Kidney epithelial cell (primary cell): Measurements from ENCODE around the gene IGF2R. TPM values are rescaled to one million over a fixed set of nuclear protein-coding genes. Genes with fewer than 3 reads are reported as not detected.

Experiments used
- DNase-seq: peaks from one replicate; pipeline ENCODE4 v3.0.0-alpha.2; 2010; ENCODE audit warnings: low read depth
- H3K27me3 ChIP-seq: 2 replicates; pipeline ENCODE4 v1.6.0; 2011; ENCODE audit warnings: low read length; ENCODE audit not compliant: control insufficient read depth, insufficient read depth
- H3K36me3 ChIP-seq: 2 replicates; pipeline ENCODE4 v1.5.1; 2011; ENCODE audit warnings: low read length; ENCODE audit not compliant: control insufficient read depth, insufficient read depth
- H3K4me3 ChIP-seq: 2 replicates; pipeline ENCODE4 v1.5.1; 2011; ENCODE audit warnings: low read depth, mild to moderate bottlenecking, control low read depth, low read length
- total RNA-seq: library from RNA; depleted of rRNA; stranded (reverse); fragments of >200 nt; gene quantifications from 2 replicates; pipeline ENCODE4 v1.2.3, GENCODE V29; 2015
- TF ChIP-seq, protein P1 (sequence below): IDR thresholded peaks from 2 replicates; pipeline ENCODE4 v1.5.1; 2011; ENCODE audit warnings: mild to moderate bottlenecking, moderate library complexity, low read length, control low read depth, inconsistent platforms; ENCODE audit not compliant: insufficient read depth, poor library complexity, severe bottlenecking

The IGF2R gene
- total RNA-seq, 1 donor from 2014 or later, result 251 TPM

DNA sequence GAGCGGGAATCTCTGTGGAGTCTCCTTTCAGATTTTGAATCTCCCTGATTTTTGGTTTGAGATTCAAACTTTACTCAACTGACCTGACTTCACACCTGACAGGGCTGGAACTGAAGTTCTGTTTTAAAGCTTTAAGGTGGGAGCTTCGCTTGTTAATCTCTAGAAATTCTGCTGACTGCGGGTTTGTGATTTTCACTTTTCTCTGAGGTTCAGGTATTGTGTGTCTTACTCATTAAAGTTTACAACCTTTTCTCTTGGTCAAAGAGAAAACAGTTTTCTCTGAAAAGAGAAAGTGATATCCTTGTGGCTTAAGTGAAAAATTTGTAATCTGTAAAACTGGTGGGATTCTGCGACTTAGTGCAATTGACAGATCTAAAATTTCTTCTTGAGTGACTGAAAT lies 20.7 kb upstream of the IGF2R start:
- Histone ChIP-seq H3K27me3 (no peaks in the 10 kb centered on the region), H3K4me3 (no peak overlapping the region), H3K36me3 (no peaks in the 10 kb centered on the region)
- TF ChIP-seq, protein P1, sequence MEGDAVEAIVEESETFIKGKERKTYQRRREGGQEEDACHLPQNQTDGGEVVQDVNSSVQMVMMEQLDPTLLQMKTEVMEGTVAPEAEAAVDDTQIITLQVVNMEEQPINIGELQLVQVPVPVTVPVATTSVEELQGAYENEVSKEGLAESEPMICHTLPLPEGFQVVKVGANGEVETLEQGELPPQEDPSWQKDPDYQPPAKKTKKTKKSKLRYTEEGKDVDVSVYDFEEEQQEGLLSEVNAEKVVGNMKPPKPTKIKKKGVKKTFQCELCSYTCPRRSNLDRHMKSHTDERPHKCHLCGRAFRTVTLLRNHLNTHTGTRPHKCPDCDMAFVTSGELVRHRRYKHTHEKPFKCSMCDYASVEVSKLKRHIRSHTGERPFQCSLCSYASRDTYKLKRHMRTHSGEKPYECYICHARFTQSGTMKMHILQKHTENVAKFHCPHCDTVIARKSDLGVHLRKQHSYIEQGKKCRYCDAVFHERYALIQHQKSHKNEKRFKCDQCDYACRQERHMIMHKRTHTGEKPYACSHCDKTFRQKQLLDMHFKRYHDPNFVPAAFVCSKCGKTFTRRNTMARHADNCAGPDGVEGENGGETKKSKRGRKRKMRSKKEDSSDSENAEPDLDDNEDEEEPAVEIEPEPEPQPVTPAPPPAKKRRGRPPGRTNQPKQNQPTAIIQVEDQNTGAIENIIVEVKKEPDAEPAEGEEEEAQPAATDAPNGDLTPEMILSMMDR, result no peak
- DNase-seq, result no peak

DNA sequence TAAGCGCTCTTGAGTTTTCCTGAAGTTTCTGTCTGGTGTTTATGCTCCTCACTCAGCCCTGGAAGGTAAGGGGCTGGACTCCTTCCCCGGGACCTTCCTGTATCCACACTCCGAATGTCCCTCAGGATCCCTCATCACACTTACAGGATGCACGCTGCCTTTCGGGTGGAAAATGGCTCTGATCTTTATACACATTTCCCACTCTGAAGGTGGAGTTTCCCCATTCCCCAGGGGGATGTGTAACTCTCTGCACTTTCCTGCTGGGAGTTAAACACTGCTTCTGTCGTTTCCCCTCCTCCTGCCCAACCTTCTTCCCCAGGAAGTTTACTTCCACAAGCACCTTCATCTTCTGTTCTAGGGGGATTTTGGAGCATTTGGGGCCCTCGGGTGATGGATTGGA lies 17.1 kb upstream of the IGF2R start:
- no peaks in the 10 kb centered on the region for H3K27me3 ChIP-seq
- no peak overlapping the region for H3K4me3 ChIP-seq
- no peaks in the 10 kb centered on the region for H3K36me3 ChIP-seq
- DNase-seq, result no peak
- TF ChIP-seq, protein P1, result no peak

DNA sequence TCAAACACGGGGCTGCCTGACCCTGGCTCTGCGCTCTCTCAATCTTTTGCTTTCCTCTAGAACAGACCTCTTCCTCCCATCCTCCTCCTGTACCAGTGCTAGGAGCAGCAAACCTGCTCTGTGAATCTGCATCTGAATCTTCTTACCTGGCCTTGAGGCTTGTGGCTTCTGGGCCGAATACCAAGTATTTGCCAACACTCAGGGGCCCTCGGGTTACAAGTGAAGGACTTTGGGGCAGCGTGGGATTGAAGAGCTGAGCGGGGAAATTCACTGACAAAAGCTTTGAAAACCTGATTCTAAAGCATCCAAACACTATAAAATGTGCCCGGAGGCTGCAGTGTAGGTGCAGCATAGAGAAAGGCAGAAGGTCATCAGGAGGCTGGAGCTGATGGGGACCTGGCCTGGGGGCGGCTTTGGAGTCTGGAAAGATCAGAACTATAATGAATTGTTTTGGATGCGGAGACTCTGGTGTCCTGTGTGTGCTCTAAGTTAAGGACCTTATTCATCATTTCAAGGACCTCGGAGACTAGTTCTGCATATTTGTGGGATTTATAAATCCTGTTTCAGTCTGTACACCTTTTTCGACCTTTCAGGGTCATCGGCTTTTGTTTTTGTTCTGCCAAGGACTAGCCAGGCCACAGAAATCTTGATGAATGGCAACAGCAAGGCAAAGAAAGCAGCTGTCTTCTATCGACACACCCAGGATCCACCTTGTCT lies 16.4 kb upstream of the IGF2R start:
- no peaks in the 10 kb centered on the region for H3K36me3 ChIP-seq
- DNase-seq, result no peak
- TF ChIP-seq, protein P1, result no peak
- H3K27me3 ChIP-seq, result no peaks in the 10 kb centered on the region
- no peak overlapping the region for H3K4me3 ChIP-seq

DNA sequence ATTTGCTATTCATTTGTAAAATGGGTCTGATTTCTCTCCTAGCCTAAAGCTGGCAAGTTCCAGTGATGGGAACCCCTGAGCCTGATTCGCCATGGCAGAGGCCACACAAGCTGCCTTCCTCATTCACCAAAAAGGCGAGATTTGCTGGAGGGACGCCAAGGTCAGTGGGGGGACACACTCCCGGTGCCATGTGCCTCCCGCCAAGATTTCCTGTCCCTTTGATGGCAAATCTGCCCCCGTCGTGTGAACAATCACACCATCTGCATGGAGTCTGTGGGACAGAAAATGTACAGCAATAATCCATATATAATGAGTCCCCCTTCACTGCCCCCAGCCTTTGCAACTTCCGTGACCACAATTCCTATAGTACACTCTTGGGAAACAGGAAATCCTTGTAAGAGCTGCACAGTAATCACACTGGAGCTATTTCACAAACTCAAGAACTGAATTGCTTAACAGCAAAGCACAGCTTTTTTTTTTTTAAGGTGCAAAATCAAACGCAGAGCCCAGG lies 15.7 kb upstream of the IGF2R start:
- peak; percentile 31 for DNase-seq
- Histone ChIP-seq H3K4me3 (no peak overlapping the region), H3K36me3 (no peaks in the 10 kb centered on the region), H3K27me3 (no peaks in the 10 kb centered on the region)
- TF ChIP-seq, protein P1, result no peak

DNA sequence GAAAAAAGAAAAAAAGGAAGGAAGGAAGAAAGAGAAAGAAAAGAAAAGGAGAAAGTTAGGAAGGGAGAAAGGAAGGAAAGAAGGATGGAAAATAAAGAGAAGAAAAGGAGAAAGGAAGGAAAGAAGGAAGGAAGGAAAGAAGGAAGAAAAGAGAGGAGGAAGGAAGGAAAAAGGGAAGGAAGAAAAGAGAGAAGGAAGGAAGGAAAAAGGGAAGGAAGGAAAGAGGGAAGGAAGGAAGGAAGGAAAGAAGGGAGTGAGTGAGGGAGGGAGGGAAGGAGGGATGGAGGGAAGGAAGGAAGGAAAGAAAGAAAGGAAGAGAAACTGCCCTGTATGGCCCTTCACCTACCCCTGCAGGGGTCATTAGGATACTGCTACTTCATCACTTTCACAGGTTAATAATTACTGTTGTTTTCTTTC lies 12.9 kb upstream of the IGF2R start:
- Histone ChIP-seq H3K27me3 (no peaks in the 10 kb centered on the region), H3K36me3 (no peaks in the 10 kb centered on the region), H3K4me3 (no peak overlapping the region)
- DNase-seq, result no peak
- TF ChIP-seq, protein P1, result no peak

DNA sequence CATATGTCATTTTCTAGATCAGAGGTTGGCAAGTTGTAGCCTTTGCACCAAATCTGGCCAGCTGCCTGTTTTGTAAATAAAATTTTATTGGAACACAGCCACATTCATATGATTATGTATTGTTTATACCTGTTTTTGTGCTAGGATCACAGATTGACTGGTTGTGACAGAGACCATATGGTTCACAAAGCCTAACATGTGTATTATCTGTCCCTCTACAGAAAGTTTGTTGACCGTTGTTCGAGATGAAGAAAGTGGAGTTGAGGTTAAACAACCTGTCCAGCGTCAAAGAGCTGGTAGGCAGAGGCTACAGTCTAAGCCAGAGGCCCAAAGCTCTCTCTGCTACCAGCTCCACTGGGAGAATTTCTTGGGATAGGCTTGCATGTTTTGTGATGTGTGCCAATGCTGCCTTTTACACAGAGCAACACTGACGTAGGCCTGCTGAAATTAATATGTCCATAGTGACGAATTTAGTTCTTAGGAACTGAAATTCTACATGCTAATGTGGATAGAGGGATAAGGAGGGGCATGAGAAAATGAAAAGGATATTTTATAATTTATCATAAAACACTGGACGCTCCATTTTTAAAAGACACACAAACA lies 11.7 kb upstream of the IGF2R start:
- Histone ChIP-seq H3K36me3 (no peaks in the 10 kb centered on the region), H3K27me3 (no peaks in the 10 kb centered on the region), H3K4me3 (no peak overlapping the region)
- TF ChIP-seq, protein P1, result no peak
- DNase-seq, result no peak
